Glutamatergic neuron (in vitro differentiated cells): Measurements from ENCODE around the gene DNAH8. TPM values are rescaled to one million over a fixed set of nuclear protein-coding genes. Genes with fewer than 3 reads are reported as not detected.

Source experiments
- DNase-seq: peaks from one replicate; pipeline ENCODE4 v3.0.0; 2022
- H3K27ac Mint-ChIP-seq: one replicate; pipeline ENCODE4 v1.8.0; 2020; ENCODE audit warnings: mild to moderate bottlenecking, mixed read lengths, inconsistent platforms; ENCODE audit not compliant: unreplicated experiment
- H3K27me3 Mint-ChIP-seq: one replicate; pipeline ENCODE4 v1.8.0; 2020; ENCODE audit warnings: mild to moderate bottlenecking, moderate library complexity, mixed read lengths, inconsistent platforms; ENCODE audit not compliant: unreplicated experiment
- H3K36me3 Mint-ChIP-seq: one replicate; pipeline ENCODE4 v1.8.0; 2020; ENCODE audit warnings: mild to moderate bottlenecking, mixed read lengths, inconsistent platforms; ENCODE audit not compliant: unreplicated experiment
- H3K4me1 Mint-ChIP-seq: one replicate; pipeline ENCODE4 v1.8.0; 2020; ENCODE audit warnings: mild to moderate bottlenecking, low read depth, mixed read lengths, inconsistent platforms; ENCODE audit not compliant: unreplicated experiment
- H3K4me3 Mint-ChIP-seq: one replicate; pipeline ENCODE4 v1.8.0; 2020; ENCODE audit warnings: mild to moderate bottlenecking, mixed read lengths, inconsistent platforms; ENCODE audit not compliant: unreplicated experiment
- H3K9me3 Mint-ChIP-seq: one replicate; pipeline ENCODE4 v1.8.0; 2020; ENCODE audit warnings: mild to moderate bottlenecking, moderate library complexity, mixed read lengths, inconsistent platforms; ENCODE audit not compliant: unreplicated experiment
- CTCF ChIP-seq: fragments of 200-600 bp; sonication (generic); IDR thresholded peaks from one replicate; pipeline ENCODE4 v1.5.0; 2021; ENCODE audit not compliant: partially characterized antibody, unreplicated experiment
- total RNA-seq: library from RNA; stranded (reverse); fragmentation: NEBNext Ultra II Directional; extraction: Animal tissue kit (Norgen Biotek cat#: 25700); gene quantifications from one replicate; pipeline ENCODE4 v1.2.1, GENCODE V29; 2021; ENCODE audit not compliant: unreplicated experiment

The DNAH8 gene
- total RNA-seq, 1 donor from 2014 or later: not detected

DNA sequence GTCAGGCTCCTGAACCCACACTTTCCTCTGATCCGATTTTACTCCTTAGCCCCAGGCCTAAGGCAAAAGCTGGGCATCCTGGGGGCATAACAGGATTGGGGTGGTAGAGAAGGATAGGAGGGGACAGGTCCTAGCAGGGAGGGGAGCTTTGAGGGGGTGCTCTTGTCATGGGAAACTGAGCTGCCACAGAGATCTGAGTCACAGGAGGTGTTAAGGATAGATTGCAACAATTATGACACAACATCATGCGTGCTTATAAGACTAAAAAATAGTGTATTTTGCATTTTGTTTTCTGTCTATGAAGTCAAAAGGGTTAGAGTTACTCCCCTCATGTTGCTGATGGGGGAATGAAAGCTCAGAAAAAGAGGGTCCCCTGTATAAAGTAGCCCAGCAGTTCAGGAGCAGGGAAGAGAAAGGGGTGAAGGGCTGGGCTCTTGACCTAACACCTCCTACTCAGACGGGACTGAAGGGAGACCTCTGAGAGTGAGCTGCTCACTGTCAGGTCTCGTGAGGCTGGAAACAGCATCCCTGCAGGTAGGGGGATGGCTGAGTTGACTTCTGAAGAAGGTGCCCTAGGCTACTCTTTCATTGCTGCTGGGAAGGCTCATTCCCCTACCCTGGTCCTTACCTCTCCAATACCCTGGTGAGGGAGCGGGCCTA is 335.5 kb downstream of the DNAH8 start:
- peaks cover 10% of the 10 kb centered on the region for H3K27me3 Mint-ChIP-seq
- no peak overlapping the region for H3K4me3 Mint-ChIP-seq
- peaks cover 3% of the 10 kb centered on the region for H3K9me3 Mint-ChIP-seq
- TF ChIP-seq CTCF: no peak
- peaks cover 5% of the 10 kb centered on the region for H3K4me1 Mint-ChIP-seq
- no peaks in the 10 kb centered on the region for H3K36me3 Mint-ChIP-seq
- no peak overlapping the region for H3K27ac Mint-ChIP-seq
- DNase-seq: no peak

DNA sequence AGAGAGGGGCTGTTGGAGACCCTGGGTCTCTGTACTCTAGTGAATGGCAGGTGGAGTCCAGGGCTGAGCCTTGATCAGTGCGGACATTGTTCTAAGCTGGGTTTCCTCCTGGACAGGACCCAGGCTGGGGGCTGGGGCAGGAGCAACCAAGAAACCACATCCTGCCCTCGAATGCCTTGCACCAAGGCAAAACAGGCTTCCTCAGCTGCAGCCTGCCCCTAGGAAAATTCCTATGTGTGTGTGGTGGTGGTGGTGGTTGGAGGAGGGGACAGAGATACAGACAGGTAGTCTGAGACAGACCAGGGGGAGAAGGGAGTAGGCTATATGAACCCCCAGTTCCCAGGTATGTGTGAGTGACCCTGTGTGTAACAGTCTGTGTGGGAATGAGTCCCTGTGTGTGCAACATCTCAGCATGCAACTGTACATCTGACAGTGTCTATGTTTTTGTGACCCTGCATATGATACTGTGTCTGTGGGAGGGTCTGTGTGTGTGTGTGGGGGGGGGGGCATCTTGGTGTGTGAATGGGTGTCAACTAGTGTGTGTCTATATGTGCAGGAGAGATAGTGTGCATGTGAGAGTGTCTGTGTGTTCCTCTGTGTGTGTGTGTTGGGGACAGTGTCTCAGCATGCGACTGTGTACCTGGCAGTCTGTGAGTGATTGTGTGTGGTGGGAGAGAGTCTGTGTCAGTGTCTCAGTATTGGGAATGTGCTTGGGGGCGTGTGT is 336.4 kb downstream of the DNAH8 start:
- Mint-ChIP-seq H3K27me3 (peaks cover 10% of the 10 kb centered on the region), H3K4me1 (peaks cover 5% of the 10 kb centered on the region), H3K4me3 (no peak overlapping the region)

DNA sequence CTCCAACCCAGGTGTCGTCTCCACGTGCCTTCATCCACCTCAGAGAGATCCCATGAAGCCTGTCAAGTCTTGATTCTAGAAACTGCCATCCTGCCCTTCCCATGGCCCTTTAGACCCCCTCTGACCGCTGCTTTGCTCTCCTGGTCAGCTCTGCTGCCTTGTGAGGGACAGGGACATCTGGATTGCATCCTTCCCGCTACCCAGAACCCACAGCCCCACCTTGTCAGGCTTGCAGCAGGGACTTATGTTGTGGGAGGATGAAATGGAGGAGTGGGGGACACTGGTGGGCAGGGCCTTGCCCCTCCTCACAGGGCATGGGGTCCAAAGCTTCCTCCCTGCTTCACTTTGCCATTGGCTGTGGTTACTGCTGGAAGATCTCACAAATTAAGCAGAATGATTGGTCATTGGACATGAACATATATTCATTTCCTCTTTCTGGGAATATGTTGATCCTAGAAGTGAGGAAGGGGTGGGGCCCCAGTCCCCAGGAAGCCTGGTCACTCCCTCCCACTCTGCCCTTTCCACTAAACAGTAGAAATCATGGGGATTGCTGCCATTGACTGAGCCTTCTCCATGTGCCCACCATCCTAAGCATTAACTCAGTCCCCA is 338.0 kb downstream of the DNAH8 start:
- no peak for DNase-seq
- no peak overlapping the region for H3K27ac Mint-ChIP-seq
- H3K9me3 Mint-ChIP-seq: peaks cover 3% of the 10 kb centered on the region
- H3K36me3 Mint-ChIP-seq: no peaks in the 10 kb centered on the region
- no peak overlapping the region for H3K4me3 Mint-ChIP-seq
- H3K27me3 Mint-ChIP-seq: peaks cover 11% of the 10 kb centered on the region
- H3K4me1 Mint-ChIP-seq: peaks cover 5% of the 10 kb centered on the region
- TF ChIP-seq CTCF: no peak

More for the DNA sequence above, 336.4 kb downstream of the DNAH8 start:
- Mint-ChIP-seq H3K27ac (no peak overlapping the region), H3K36me3 (no peaks in the 10 kb centered on the region), H3K9me3 (peaks cover 3% of the 10 kb centered on the region)
- DNase-seq: no peak
- TF ChIP-seq CTCF: no peak

GRCh38 chr6:39053854-39054576 is 338.9 kb downstream of the DNAH8 start:
- Mint-ChIP-seq H3K36me3 (no peaks in the 10 kb centered on the region), H3K27me3 (peaks cover 11% of the 10 kb centered on the region), H3K4me3 (no peak overlapping the region), H3K9me3 (peaks cover 3% of the 10 kb centered on the region), H3K4me1 (peaks cover 5% of the 10 kb centered on the region), H3K27ac (no peak overlapping the region)
- TF ChIP-seq CTCF: no peak
- no peak for DNase-seq
